Measurements from ENCODE around the gene ARFGAP3.

ARFGAP3 gene

GRCh38 chr22:42863349-42863961, 6.4 kb upstream of the ARFGAP3 start:
- DNase-seq (peak; percentile 53), ATAC-seq (peak; percentile 83)

DNA sequence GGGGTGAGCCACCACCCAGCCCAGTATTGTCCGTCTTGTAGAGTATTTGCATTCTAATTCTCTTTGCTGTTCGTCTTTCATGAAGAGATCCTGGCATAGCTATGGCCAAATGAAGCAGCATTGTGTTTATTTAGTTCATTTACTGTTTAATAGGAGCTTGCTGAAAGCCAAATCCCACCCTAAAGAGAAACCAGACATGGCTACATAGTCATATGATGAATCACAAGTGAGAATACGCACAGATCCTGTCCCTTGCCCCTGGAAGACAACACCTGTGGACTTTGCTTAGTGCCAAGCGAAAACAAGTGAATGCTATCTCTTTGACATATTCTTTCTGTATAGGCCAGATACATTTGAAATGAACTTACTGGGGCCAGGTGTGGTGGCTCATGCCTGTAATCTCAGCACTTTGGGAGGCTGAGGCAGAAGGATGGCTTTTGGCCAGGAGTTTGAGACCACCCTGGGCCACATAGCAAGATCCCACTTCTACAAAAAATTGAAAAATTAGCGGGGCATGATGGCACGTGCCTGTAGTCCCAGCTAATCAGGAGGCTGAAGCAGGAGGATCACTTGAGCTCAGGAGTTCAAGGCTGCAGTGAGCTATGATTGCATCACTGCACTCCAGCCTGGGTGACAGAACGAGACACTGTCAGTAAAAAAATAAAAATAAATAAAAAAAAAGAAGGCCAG, 5.1 kb upstream of the ARFGAP3 start:
- DNase-seq (no peak), ATAC-seq (no peak)

DNA sequence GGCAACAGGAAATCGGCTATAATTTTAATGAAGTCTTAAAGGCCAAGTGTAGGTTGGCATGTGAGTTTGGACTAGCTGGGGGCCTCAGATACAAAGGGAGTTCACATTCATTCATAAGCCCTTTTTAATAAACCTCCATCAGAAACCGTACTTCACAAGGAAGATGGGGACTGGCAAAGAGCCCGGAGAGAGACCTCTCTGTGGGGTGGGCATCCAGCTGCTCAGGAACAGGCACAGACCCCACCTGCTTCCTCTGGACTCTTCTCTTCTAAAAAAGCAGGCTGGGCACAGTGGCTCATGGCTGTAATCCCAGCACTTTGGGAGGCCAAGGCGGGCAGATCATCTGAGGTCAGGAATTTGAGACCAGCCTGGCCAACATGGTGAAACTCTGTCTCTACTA, 3.9 kb upstream of the ARFGAP3 start:
- DNase-seq = no peak
- ATAC-seq = no peak

DNA sequence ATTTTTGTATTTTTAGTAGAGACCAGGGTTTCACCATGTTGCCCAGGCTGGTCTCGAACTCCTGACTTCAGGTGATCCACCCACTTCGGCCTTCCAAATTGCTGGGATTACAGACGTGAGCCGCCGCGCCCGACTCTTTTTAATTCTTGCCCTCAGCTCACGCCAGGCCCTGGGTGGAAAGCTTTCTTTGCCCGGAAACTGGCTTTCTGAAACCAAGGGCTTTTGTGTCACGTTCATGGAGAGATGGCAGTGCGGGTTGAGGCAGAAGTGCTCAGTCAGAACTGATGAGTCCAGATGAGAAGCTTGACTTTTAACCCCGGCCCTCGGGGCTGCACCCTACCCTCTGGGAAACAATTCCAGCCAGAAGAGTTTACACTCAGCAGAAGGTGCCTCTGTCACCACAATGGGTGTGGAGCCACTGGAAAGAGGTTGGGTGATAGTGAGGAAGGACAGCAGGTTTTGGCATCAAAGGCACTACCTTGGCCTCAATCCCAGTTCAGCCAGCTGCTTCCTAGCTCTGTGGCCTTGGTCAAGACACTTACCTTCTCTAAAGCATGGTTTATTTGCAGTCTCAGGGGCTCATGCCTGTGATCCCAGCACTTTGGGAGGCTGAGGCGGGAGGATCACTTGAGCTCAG, 890 bp upstream of the ARFGAP3 start:
- no peak for DNase-seq
- ATAC-seq = no peak

DNA sequence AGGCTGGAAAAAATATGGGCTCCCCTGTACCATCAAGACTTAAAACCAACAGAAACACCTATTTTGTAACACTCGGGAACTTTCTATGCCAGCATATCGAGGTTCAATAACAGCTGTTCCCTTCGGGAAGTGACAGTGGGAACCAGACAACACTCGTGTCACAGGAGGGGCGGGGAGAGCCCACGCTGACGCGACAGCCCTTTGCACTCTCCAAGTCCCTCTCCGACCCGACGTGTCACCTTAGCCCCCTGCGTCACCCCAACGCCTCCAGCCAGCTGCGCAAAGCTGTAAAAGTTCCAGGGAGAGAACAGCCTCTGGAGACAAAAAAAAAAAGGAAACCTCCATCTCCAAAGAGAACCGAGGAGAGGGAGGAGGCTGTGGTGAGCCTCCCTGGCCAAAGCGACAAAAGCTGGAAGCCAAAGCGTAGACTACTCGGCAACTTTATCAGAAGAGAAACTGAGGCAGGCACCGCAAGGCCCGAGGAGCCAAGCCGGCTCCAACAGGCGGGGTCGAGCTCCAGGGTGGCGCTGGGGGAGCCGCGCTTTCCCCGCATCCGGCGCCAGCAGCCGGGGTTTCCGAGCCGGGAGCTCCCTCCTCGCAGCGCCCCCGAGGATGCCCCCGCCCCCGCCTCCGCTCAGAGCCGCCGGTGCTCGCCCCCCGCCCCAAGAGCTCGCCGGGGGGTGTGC, 751 bp downstream of the ARFGAP3 start:
- DNase-seq (peak; percentile 66), ATAC-seq (peak; percentile 19)

DNA sequence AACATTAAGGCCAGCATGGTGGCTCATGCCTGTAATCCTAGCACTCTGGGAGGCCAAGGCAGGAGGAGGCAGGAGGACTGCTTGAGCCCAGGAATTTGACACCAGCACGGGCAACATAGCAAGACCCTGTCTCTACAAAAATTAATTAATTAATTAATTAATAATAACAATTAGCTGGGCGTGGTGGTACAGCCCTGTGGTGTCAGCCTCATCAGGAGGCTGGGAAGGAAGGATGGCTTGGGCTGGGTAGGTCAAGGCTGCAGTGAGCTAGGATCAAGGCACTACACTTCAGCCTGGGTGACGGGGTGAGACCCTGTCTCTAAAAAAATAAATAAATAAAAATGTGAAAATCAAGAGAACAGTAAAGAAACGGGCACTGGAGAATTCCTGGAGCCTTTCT, 1.4 kb downstream of the ARFGAP3 start:
- DNase-seq (no peak), ATAC-seq (no peak)

DNA sequence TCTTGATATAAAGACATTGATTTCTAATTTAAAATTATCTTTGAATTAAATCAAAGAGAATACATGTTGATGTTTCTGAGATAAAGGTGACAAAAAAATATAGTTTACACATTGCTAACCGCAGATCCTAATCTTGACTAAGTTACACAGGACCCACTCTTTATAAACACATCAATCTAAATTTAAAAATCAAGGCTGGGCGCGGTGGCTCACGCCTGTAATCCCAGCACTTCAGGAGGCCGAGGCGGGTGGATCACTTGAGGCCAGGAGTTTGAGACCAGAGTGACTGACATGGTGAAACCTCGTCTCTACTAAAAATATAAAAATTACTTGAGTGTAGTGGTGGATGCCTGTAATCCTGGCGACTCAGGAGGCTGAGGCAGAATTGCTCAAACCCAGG, 1.9 kb downstream of the ARFGAP3 start:
- ATAC-seq (no peak), DNase-seq (no peak)

DNA sequence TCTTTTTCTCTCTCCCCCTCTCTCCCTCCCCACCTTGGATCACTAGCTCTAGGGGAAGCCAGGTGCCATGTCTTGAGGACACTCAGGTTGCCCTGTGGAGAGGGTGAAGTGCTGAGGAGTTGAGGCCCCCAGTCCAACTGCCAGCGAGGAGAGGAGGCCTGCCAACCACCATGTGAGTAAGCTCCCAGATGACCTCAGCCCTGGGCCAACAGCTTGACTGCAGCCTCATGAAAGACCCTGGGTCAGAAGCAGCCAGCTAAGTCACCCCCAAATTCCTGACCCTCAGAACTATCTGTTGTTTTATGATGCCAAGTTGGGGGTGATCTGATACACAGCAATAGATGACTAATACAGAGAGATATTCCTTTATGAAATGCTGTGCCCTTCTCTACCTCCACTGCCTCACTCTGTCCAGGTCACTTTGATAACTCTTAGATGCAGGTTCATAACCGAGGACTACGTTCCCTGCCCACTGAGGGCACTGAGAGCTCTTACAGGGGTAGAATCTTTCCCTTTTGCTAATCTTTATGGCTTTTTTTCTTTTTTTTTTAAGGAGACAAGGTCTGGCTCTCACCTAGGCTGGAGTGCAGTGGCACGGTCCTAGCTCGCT, 8.0 kb downstream of the ARFGAP3 start:
- DNase-seq (no peak), ATAC-seq (no peak)

DNA sequence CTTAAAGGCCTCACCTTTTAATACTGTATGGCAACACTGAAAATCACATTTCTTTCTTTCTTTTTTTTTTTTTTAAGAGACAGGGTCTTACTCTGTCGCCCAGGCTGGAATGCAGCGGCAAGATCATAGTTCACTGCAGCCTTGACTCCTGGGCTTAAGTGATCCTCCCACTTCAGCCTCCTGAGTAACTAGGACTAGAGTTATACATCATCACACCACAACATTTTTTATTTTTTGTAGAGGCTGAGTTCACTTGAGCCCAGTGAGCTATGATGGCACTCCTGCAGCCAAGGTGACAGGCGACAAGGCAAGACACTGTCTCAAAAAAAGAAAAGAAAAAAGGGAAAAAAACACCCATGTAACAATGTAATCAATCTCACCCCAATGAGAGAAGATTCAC, 10.0 kb downstream of the ARFGAP3 start:
- no peak for ATAC-seq
- no peak for DNase-seq

DNA sequence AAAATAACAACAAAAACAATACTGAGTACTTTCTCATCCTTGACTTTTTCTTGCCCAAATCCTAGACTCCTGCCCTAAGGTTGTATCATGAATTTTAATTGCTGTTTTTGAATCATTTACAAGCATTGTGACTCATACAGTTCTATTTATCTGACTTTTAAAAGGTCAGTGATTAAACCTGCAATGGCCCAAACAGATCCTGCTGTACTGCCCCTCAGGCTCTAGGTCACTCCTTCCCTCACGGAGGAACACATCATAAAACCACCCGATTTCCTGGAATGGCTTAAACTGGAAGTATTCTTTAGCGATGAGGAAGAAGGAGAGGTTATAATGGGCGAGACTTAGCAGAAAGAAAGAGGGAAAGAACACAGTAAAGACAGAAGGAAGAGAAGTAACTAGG, 12.3 kb downstream of the ARFGAP3 start:
- no peak for DNase-seq
- ATAC-seq = no peak

DNA sequence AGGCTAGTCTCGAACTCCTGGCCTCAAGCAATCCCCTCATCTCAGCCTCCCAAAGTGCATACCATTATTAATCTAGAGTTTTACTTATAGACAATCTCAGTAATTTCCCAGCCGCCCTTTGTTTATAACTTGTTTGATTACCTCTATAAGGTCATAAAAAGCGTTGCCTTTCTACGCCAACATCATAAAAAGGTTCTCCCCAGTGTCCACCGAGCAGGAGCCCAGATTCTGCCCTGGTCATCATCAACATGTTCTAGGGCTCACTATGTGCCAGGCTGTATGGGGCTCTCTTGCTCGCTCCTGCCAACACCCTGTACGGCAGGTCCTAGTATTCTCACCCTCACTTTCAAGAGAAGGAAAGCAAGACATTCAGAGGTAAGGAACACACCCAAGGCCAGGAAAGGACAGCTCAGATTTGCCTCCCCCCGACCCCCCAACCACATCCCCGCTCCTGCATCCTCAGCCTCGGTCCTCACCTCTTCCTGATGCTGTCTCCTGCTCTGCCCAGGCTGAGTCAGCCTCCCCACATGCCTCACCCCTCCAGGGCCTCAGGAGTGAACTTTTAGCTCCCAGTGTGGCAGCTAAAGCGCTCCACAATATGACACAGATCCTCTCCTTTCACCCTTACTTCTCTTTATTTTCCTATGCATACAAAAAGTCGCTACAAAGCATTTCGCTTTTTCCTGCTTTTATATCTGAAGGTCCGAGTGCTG, 14.3 kb downstream of the ARFGAP3 start:
- no peak for DNase-seq
- ATAC-seq = no peak

DNA sequence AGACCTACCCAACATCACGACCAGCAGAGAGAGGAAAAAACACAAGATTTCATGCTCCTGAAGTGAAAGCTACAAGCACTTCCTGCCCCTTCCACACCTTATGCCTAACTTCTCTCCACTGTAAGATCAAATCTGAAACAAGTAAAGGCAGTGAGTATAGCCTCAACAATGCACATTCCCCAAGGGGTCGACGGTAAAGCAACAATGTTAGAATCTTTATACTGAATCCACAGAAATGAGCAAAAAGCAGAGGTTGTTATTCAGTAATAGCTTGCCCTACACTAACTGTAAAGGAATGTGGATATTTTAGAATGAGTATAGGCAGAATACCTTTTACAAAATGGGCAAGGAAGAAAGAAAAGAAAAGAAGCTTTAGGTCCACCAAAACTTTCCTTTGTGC, 15.6 kb downstream of the ARFGAP3 start:
- ATAC-seq (no peak), DNase-seq (no peak)

- ATAC-seq = no peak
- no peak for DNase-seq
Observed at GRCh38 chr22:42837556-42837955, 19.5 kb downstream of the ARFGAP3 start.

- DNase-seq = no peak
- ATAC-seq = no peak
Observed at GRCh38 chr22:42836026-42836425, 21.0 kb downstream of the ARFGAP3 start.

- no peak for ATAC-seq
- DNase-seq = no peak
Observed at GRCh38 chr22:42834177-42834949, 22.7 kb downstream of the ARFGAP3 start.

DNA sequence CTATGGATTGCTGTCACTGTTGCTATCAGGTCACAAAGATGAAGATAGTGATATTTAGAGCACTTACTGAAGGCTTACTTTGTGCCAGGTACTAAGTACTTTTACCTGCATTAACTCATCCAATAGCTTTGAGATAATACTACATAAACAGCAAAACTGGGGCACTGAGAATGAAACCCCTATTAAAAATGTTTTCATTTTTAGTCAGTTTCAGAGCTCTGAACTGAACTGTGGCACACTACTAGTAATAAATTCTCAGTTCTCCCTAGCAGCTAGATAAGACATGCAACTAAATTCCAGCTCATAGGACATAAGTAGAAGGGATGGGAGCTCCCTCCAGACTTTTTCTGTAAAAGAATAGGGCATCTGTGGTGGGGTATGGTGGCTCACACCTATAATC, 24.0 kb downstream of the ARFGAP3 start:
- DNase-seq = no peak
- no peak for ATAC-seq

- ATAC-seq = no peak
- no peak for DNase-seq
Observed at GRCh38 chr22:42831712-42832111, 25.4 kb downstream of the ARFGAP3 start.

DNA sequence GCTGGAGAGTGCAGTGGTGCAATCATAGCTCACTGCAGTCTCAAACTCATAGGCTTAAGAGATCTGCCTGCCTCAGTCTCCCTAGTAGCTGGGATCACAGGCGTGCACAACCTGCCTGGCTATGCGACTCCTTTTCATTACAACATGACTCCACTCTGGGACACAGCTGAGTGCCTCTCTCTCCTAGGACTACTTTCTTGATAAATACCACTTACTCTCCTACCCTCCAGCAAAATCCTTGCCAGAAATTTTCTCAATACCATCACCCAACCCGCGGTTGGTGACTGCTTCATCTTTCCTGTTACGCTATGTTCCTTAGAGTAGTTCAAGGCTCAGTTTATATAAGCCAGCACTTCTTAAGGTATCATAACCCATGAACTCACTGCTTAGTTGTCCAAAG, 26.9 kb downstream of the ARFGAP3 start:
- DNase-seq (no peak), ATAC-seq (no peak)

DNA sequence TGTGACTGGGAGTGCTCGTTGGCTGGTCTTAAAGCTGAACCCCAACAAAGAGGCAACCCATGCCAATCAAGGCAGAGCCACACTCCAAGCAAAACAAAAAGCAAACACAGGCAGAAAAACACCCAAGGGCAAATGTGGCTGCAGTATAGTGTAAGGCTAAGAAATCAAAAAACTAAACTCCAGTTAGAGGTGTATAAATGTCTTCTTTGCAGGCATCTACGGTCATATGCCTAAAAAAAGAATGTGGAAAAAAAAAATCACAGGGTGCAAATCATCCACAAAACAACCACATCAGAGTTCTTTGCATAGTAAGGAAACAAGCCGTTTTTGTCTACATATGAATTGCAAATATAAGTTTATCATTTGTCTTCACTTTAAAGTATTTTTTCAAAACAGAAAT, 27.8 kb downstream of the ARFGAP3 start:
- ATAC-seq (no peak), DNase-seq (no peak)

DNA sequence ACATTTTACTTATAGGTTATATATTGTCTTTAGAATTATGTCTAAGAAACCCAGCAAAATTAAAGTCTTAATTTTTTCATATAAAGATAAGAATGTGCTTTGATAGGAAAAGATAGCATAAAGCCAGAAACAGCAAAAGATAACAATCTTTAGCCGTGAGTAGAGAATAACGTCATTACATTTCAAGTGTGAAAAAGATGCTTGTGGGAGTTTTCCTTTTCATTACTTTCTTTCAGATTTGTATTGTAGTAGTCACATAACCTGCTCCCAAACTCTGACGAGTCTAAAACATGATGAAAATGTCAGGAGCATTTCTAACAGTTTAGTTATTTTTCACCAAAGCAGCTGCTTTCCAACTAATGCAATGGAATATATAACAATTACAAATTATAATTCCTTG, 31.3 kb downstream of the ARFGAP3 start:
- DNase-seq = no peak
- ATAC-seq = no peak

DNA sequence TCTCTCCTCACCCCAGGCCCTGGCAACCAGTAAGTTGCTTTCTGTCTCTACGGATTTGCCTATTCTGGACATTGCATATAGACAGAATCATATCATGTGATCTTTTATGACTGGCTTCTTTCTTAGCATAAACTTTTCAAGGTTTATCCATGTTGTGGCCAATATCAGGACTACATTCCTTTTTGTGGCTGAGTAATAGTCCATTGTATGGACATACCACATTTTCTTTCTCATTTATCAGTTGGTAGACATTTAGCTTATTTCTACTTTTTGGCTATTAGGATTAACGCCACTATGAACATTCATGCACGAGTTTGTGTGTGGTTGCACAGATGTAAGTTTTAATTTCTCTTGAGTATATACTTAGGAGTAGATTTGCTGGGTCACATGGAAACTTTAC, 35.7 kb downstream of the ARFGAP3 start:
- ATAC-seq (no peak), DNase-seq (no peak)
